Lower leg skin (tissue), 4 donors: ENCODE measurements around the gene FLT3. TPM values are rescaled to one million over a fixed set of nuclear protein-coding genes. Genes with fewer than 3 reads are reported as not detected.

ENCODE experiments used
- DNase-seq, 2 donors: peaks; one replicate each; pipeline ENCODE4 v3.0.0-alpha.2; 2019; ENCODE audit warnings: low spot score in 2 of 2
- H3K4me3 ChIP-seq: fragments of 200-600 bp; sonication (generic); 2 replicates; pipeline ENCODE4 v1.5.1; 2017; ENCODE audit warnings: mild to moderate bottlenecking, low read depth; ENCODE audit not compliant: poor library complexity, severe bottlenecking
- CTCF ChIP-seq, 3 donors: fragments of 450-650 bp; IDR thresholded peaks; one replicate each; pipeline ENCODE4 v1.5.1; 2016; ENCODE audit warnings: antibody characterized with exemption in 3 of 3, mild to moderate bottlenecking in 3 of 3, moderate library complexity in 2 of 3
- POLR2A ChIP-seq, 2 donors: fragments of 450-650 bp; IDR thresholded peaks; one replicate each; pipeline ENCODE4 v1.6.1; 2016 to 2017; ENCODE audit warnings: antibody characterized with exemption in 2 of 2, mild to moderate bottlenecking in 1 of 2, moderate library complexity in 1 of 2
- WGBS, 2 donors: methylation state at CpG; one replicate each; pipeline ENCODE4 v1.1.5; 2018; 5-methylcytosine and 5-hydroxymethylcytosine counted together
- intact Hi-C: fragments of 100-400 bp; cut with DNase I; formaldehyde crosslinking; loops from one replicate; pipeline ENCODE4 v1.15.0; 2023; ENCODE audit warnings: low total_unique reads
- total RNA-seq, 4 donors: library from RNA; depleted of rRNA; stranded (reverse); fragments of >200 nt; gene quantifications; one replicate each; pipeline ENCODE4 v1.1.0, GENCODE V29; 2016

The FLT3 gene
- total RNA-seq, 4 donors from 2014 or later, result 0.72 to 1.3 (median 0.89) TPM

- WGBS, 2 donors, result 68 to 79% methylated on average over 6 of the region's 6 CpGs
- intact Hi-C loops, result no loop called here
- DNase-seq, result no peak
- no peak overlapping the region for H3K4me3 ChIP-seq
- no peak for TF ChIP-seq POLR2A (IDR thresholded peaks at IDR 0.05)
- TF ChIP-seq CTCF (IDR thresholded peaks at IDR 0.05), result no peak
Observed at GRCh38 chr13:28077231-28077630, 23.1 kb downstream of the FLT3 start.

GRCh38 chr13:28071424-28071823 is 29.0 kb downstream of the FLT3 start:
- intact Hi-C loops, result no loop called here
- H3K4me3 ChIP-seq, result no peak overlapping the region
- WGBS, 2 donors, result 85 to 87% methylated on average over 4 of the region's 4 CpGs
- no peak for DNase-seq
- no peak for TF ChIP-seq POLR2A (IDR thresholded peaks at IDR 0.05)
- TF ChIP-seq CTCF (IDR thresholded peaks at IDR 0.05), result no peak

DNA sequence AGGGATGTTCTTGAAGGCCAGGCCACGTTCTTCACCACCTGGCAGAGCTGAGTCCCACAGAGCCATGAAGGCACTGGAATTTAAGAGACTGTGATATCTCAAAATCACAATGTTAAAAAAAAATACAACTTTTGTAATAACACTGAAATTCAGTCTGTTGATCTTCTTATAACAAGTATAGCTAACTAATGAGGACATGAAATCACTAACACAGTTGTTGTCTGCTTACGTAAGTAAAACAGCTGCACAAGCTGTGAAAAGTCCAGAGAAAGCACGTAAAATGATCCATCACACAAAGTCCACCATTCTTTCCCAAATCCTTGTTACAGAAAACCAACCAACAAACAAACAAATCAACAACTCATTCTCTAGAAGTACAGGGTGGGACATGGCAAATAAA is 32.9 kb downstream of the FLT3 start:
- intact Hi-C loops, result no loop called here
- WGBS, 2 donors, result 80 to 82% methylated on average over 3 of the region's 3 CpGs
- TF ChIP-seq CTCF (IDR thresholded peaks at IDR 0.05) (no peak), POLR2A (IDR thresholded peaks at IDR 0.05) (no peak)
- no peak overlapping the region for H3K4me3 ChIP-seq
- DNase-seq, result no peak

DNA sequence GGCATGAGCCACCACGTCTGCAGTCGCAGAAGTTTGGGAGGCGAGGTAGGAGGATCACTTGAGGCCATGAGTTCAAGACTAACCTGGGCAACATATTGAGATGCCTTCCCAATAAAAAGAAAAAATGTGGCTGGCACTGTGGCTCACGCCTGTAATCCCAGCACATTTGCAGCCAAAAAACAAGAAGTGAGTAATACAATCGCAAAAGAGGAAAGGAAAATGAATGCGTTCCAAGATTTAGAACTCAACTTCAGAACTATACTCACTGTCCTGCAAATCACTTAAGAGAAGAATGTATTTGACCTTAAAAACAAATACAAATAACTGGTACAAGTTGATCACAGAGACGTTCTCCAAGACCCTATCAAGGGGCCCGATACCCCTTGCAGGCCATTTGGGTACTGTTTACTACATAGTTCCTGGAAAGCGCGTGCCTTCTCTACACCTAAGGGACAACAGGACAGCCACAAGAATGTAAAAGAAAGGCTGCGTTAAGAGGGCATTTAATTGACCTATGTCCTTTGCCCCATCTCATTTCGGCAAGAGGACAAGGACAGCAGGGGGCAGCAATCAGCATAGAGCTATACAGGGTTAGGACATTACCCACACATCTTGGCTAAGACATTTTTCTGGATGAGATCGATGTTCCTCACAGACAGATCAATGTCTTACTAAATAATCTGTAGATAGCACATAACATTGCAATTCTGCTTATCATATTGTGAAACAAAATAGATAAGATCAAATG is 41.3 kb downstream of the FLT3 start:
- intact Hi-C loops, result no loop called here
- H3K4me3 ChIP-seq, result no peak overlapping the region
- WGBS, 2 donors, result 59% methylated on average over 13 of the region's 13 CpGs
- TF ChIP-seq POLR2A (IDR thresholded peaks at IDR 0.05) (no peak), CTCF (IDR thresholded peaks at IDR 0.05) (no peak)
- no peak for DNase-seq

DNA sequence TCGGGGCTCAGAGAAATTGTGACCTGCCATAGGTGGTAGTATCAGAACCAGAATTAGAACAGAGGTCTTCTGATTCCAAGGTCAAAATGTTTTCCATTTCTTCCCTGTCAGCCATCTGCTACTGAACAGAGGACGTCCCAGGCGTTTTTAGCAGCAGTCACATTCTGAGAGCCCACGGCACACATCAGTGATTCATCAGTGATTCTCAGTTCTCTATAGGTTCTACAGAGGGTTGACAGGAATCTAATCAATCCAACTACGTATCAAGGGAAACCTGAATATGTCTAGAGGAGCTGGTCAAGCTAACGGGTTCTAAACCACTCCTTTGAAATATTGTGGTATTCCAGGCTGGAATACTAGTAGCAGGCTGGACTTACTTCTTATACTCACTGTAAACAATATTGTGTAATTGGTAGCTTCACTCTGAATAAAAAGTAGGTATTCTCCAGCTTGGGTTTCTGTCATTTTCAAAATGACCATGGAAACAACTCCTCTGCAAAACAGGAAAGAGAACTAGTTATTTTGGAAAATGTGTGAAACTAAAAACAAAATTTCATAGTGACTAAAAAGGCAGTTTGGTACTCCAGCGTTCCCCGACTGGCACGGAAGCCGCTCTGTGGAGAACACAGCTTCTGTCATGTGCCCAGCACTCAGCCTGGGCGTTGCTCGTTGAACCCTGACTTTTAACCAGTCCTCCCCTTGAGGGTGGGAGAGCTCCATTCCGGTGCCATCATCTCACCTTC is 43.2 kb downstream of the FLT3 start:
- 78 to 83% methylated on average over 13 of the region's 13 CpGs for WGBS, 2 donors
- H3K4me3 ChIP-seq, result no peak overlapping the region
- peak in 1 of 2 donors; percentile 52 for DNase-seq
- intact Hi-C loops, result no loop called here
- TF ChIP-seq CTCF (IDR thresholded peaks at IDR 0.05) (no peak), POLR2A (IDR thresholded peaks at IDR 0.05) (no peak)
